ENCODE measurements around the gene KIF6.

GRCh38 chr6:39563566-39564311 is 161.5 kb downstream of the KIF6 start:
- no peak for TF ChIP-seq EZH2 (IDR thresholded peaks at IDR 0.05; ENCODE audit: borderline replicate concordance, low read depth, low read length, poor library complexity, severe bottlenecking)
- TF ChIP-seq, protein P1, sequence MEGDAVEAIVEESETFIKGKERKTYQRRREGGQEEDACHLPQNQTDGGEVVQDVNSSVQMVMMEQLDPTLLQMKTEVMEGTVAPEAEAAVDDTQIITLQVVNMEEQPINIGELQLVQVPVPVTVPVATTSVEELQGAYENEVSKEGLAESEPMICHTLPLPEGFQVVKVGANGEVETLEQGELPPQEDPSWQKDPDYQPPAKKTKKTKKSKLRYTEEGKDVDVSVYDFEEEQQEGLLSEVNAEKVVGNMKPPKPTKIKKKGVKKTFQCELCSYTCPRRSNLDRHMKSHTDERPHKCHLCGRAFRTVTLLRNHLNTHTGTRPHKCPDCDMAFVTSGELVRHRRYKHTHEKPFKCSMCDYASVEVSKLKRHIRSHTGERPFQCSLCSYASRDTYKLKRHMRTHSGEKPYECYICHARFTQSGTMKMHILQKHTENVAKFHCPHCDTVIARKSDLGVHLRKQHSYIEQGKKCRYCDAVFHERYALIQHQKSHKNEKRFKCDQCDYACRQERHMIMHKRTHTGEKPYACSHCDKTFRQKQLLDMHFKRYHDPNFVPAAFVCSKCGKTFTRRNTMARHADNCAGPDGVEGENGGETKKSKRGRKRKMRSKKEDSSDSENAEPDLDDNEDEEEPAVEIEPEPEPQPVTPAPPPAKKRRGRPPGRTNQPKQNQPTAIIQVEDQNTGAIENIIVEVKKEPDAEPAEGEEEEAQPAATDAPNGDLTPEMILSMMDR (conservative IDR thresholded peaks at IDR 0.05; ENCODE audit: low read depth, low read length): no peak
